Measurements from ENCODE around the gene FAM3B.

Gene FAM3B

DNA sequence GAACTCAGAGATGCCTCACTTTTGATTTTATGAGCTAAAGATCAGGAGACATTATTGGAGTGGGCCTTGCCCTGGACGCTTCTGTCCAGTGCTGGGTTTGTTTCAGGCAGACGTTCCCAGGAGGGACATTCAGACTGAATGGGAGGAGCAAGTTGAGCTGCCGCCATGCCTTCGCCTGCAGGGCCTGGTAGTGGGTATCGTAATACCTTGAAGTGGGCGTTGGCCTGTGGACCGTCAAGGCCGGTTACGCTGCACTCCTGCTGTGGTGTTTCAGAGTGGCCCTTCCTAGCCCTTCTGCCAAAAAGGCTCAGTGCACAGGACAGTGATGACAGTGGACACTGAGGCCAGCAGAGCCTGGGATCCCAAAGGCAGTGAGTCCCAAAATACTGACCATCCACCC lies 1.6 kb downstream of the FAM3B start:
- DNase-seq (ENCODE audit: low read depth, low spot score), result no peak

DNA sequence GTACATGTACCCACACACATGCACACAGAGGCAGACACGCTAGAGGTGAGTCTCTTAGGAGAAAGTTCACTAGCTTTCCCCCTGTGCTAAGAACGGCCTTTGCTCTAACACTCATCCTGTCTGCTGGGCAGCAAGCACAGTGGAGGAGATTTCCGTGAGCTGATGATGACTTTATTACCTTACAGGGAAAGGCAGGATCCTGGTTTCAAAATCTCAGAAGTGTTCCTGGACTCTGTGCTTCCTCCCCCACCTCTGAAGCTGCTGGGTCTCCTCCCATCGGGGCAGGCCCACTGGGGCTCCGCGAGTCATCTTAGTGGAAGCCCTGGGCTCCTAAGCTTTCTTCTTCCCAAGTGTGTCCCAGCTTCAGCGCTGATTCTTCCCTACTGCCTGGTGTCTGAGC lies 2.7 kb downstream of the FAM3B start:
- DNase-seq (ENCODE audit: low read depth, low spot score), result no peak

DNA sequence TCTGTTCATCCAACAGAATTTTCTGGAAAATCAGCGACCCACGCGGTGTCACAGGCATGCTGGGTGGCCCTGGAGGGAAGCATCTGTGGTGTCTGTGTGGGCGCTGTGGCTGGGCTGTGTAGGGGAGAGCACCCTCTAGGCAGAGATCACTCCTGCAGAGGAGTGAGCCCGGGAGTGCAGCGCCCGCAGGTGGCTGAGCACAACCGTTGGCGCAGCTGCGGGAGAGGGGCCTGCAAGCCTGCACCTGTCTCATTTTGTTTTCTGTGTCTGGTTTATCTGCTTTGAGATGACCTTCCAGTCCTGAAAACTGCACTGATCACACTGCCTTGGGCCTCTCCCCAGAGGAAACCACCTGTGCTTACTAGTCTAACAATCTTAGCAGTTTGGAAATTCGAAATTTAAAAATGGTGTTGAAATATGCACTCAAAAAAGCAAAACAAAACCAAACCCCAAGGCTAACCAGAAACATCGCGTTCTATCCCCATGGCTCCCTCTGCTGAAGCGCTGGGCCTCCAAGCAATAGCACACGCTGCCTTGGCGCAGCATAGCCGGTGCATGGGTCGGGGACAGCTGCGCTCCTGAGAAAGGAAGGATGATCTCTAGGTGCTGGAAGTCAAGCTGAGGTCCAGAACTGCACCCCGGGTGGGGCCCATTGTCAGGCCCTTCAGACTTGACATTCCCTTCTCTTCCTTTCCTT lies 4.8 kb downstream of the FAM3B start:
- no peak for DNase-seq (ENCODE audit: low read depth, low spot score)

DNA sequence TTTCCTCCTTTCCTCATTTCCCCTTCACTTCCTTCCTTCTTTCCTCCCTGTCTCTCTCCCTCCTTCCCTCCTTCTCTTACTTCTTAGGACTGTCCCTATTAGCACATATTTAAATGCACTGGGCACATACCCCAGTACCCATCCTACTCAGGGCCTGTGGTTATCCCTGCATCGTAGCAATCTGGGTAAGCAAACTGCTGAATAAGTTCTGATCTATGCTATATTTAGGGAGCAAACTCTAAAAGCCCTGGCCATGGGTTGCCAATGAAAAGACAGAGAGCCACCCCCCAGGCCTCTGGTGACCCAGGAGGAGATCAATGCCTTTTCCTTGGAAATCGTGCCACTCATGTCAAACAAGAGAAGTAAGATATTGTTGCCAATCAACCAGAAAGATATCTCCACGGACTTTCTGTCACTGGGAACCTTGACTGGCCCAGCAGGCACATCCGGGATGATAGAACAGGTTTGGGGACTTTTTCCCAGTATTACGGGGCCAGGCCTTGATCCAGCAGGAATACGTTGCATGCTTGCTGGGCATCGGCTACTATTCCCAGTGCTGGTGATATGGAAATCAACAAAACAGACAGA lies 5.4 kb downstream of the FAM3B start:
- DNase-seq (ENCODE audit: low read depth, low spot score), result no peak

DNA sequence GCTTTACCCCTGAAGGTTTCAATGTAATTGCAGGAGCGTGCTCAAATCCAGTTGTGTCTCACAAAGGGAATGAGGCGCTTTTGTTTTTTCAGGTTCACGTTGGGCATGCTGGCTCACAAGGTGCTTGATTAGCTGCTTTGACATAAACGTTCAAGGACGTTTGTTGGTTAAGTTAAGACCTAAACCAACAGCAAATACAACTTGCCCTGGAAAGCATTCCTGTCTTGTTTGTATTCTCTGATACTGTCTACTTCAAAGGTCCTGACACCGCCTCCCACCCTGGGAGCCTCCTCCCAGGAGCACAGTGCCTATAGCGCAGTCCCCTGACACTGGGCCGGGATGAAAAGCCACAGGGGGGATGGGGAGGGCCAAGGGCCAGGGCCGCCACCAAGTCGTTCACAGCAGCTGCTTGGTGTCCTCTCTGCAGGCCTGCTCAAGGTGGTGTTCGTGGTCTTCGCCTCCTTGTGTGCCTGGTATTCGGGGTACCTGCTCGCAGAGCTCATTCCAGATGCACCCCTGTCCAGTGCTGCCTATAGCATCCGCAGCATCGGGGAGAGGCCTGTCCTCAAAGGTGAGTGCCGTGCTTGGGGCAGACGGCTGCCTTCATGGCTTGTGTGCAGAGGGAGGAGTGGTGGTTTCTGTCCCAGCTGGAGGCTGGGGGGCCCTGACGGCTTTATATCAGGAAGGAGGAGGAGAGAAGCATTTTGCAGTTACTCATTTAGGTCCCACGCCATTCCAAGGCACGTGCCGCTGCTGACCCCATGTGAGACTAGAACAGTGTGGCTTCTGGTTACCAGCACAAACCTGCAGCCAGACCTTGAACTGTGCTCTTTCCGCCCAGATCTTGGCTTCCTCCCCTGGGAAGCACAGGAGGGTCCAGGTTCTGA lies 6.1 kb downstream of the FAM3B start:
- no peak for DNase-seq (ENCODE audit: low read depth, low spot score)

DNA sequence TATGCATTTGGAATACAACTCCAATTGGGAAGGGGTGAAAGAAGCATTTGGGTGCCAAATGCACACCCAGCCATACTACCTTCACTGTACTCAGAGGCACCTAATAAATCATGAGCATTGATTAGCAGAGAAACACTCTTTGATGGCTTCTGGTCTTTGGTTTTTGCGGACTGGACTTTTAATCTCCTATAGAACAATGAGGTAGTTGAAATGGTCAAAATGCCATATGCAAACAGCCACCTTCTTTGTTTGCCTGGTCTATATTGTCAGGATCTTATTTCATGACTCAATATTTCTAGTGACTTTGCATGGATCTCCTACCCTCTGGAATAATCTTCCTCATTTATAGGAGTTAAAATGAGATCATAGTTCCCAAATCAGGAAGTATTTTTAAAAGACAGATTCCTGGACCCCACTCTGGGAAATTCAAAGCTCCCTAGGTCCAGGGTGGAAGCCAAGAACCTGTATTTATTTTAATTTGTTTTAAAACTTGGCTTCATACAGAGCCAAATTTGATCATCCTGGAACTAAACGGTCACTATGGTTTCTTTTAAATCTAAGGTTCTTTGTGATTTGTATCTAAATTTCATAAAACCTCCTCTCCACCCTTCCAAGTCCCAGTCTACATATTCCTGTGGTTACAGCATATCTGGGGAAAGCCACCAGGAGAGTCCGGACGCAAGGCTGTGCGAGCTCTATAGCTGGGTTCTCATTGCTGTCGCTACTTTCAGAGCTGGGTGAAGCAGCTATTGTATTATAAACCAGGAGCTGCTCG lies 8.7 kb downstream of the FAM3B start:
- DNase-seq (ENCODE audit: low read depth, low spot score), result no peak

DNA sequence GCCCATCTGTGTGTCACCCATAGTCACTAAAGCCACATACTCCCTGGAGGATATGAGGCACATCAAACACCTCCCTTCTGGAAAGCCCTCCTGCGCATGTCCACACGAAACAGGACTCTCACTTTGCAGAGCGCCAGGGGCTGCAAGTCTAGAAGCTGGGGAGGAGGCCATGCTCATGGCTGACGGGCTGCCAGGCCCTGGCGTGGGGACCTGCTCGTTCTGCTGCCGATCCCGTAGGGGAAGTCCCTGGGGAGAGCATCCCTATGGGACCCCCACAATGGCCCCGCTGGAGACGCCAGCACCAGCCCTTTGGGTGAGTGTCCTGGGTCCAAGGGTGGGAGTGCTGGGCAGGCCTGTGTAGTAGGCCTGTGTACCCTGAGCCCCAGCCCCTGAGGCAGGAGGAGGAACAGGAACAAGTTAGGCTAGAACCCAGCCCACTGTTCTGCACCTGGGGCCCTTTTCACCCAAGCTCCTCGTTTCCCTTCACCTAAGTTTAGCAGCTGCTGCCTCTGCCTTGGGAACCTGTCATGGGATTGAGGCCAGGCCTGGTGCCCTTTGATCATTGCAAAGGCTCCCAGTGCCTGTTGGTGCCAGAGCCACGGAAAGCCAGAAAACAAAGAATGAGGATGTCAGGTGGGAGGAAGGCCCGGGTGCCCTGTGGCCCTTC lies 9.9 kb downstream of the FAM3B start:
- DNase-seq (ENCODE audit: low read depth, low spot score), result no peak

DNA sequence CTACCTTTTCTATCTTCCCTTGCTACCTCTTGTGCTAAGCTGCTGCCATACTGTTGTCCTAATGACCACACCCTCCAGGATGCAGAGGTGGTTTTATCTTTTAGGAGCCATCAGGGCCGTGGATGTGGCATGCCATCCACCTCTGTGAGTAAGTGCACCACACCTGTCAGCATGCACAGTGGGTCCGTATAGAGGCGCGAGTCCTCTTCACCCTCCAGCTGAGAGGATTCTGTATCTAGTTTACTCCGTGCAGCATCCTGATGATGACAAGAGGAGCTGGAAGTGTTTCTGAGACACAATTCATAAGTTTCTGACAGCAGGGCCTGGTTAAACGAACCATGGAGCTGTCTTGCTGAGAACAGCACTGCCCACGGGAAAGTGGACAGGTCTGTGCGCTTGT lies 11.2 kb downstream of the FAM3B start:
- DNase-seq (ENCODE audit: low read depth, low spot score), result no peak

DNA sequence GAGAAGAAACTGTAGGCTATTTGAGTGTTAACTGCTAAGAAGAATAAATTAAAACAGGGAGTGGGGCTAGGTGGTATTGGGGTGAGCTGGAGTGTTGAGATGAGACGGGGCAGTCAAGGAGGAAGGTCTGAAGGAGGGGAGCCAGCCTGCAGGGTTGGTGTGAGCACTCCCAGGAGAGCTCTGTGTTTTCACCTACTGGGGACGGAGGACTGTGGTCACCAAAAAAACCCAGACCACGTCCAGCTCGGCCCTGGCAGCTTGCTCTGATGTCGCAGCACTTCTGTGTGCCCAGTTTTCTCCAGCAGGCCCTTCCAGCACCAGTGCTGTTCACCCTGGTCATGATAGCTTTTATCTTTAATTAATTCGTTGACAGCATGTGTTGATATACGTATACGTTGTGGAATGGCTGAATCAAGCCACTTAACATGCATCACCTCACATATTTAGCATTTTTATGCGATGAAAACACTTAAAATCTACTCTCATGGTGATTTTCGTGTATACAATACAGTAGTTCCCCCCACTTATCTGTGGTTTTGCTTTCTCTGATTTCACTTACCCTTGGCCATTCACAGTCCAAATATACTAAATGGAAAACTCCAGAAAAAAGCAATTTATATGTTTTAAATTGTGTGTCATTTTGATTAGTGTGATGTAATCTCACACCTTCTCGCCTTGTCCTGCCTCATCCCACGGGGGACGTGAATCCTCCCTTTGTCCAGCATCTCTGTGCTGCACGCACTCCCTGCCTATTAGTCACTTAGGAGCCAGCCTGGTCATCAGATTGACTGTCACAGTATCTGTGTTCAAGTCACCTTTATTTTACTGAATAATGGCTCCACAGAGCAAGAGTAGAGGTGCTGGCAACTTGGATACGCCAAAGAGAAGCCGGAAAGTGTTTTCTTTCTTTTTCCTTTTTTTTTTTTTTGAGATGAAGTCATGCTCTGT lies 12.3 kb downstream of the FAM3B start:
- no peak for DNase-seq (ENCODE audit: low read depth, low spot score)

DNA sequence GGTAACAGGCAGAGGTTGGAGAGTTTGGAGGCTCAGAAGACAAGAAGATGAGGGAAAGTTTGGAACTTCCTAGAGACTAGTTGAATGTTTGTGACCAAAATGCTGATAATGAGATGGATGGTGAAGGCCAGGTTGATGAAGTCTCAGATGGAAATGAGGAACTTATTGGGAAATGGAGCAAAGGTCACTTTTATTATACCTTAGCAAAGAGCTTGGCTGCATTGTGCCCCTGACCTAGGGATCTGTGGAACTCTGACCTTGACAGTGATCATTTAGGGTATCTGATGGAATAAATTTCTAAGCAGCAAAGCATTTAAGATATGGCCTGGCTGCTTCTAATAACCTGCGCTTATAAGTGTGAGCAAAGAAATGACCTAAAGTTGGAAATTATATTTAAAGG lies 17.2 kb downstream of the FAM3B start:
- no peak for DNase-seq (ENCODE audit: low read depth, low spot score)

DNA sequence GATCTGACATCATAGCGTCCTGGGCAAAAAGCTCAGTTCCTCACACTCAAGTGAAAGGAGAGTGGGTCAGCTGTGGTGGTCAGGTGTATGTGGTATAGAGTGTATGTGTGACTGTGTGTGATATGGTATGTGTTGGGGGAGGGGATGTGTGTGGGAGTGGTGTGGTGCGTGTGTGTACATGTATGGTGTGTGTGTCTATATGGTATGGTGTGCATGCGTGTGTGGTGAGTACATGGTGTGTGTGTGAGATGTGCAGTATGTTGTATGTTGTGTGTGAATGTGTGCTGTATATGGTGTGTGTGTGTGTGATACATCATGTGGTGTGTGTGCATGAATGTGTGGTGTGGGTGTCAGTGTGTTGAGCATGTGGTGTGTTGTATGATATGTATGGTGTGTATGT lies 20.9 kb downstream of the FAM3B start:
- no peak for DNase-seq (ENCODE audit: low read depth, low spot score)

DNA sequence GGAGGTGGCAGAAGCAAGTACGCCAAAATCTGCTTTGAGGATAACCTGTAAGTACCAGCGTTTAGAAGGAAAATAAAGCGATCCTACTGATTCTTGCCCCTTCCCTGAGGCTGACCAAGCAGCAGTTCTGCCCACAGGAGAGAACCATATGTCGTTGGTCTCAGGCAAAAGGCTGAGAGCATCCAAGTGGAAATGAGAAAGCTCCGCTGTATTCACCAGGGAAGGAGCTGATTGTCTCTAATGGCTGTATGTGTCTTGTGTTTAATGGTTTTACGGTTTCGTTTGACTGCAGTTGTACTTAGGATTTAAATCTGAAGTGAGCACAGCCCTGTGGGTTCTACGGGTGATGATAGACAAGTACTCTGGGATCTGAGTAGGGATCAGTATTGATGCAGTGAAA lies 21.9 kb downstream of the FAM3B start:
- no peak for DNase-seq (ENCODE audit: low read depth, low spot score)

DNA sequence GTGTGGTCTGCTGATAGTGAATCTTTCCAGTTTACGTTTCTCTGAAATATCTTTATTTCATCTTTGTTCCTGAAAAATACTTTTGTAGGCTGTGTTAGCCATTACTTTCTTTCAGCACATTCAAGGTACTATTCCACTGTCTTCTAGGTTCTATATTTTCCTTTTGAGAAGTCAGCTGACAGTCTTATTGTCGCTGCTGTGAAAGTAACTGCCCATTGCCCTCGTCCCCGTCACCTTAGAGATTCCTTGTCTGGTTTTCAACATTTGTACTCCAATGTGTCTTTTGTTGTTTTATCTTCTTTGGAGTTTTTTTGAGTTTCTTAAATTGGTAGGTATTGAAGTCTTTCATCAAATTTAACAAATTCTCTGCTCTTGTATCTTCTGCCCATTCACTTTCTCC lies 25.4 kb downstream of the FAM3B start:
- no peak for DNase-seq (ENCODE audit: low read depth, low spot score)

DNA sequence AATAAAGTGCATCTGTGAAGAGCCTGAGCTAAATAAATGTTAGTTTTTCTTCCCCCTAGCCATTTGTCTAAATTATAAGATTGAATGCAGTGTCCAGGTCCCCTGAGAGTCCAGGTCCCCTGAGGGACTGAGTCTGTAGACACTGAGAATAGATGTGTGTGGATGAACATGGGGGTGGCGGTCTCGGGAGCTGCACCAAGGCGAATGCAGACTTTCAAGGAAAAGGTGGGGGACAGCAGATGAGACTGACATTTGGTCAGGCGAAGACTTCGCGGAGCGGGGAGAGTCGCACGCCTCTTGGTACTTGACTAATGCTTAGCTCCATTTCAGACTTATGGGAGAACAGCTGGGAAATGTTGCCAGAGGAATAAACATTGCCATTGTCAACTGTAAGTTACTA lies 27.5 kb downstream of the FAM3B start:
- no peak for DNase-seq (ENCODE audit: low read depth, low spot score)

DNA sequence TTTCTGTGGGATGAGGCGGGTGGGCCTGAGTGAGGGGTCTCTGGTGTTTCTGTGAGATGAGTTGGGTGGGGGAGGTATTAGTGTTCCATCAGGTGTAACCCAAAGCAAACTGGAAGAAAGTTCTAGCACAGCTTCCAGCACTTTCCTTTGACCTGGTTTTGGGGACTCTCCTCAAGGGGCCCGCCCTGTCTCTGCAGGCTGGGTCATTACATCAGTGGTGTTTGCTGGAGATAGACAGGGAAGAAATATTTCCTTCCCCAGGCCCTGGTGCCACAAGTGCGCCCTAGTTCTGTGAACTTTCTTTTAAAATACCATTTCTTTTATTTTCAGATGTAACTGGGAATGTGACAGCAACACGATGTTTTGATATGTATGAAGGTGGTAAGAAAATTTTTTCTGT lies 28.8 kb downstream of the FAM3B start:
- no peak for DNase-seq (ENCODE audit: low read depth, low spot score)

DNA sequence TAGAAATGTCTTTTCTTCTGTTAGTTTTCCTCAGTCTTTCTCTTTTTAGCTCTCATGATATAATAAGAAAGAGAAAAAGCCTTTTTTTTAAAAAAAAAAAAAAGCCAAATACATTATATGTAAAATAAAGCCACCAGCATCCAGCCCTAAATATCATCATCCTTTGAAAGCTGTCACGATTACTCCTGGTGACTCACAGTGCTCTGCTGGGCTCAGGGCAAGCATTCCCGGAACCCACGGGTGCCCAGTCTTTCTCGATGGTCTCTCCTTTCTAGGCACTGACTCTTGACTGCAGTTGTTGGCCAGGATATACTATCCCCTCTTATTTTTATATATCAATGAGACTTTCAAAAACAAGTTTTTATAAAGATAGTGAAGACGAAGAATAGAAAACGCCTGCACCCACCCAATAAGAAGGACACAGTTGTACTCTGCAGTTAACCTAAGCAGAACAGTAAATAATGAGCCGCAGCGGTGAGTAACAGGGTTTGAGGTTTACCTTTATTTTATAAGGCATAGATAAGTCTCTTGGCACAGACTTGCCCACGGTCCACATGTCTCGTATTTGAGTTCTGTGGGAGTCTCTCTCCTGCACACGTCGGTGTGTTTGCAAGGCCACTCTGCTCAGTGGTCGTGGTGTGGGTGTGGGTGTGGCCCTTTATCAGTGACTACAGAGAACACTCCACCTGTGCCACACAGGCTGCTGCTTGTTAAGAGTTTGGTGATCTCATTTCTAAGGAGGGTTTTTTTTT lies 29.5 kb downstream of the FAM3B start:
- no peak for DNase-seq (ENCODE audit: low read depth, low spot score)

DNA sequence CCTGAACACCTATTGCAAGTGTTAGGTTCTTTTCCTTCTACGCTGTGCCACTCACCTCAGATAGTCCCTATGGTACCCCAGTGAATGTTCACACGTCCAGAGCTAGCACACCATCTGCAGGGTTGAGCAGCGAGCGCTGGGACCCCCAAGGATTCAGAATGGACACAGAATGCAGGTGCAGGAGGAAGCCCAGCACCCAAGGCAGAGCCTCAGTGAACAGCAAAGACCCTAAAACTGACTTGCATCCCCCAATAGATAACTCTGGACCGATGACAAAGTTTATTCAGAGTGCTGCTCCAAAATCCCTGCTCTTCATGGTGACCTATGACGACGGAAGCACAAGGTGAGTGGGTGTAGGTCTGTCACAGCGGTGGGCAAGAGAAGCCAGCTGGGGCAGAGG lies 30.2 kb downstream of the FAM3B start:
- no peak for DNase-seq (ENCODE audit: low read depth, low spot score)

DNA sequence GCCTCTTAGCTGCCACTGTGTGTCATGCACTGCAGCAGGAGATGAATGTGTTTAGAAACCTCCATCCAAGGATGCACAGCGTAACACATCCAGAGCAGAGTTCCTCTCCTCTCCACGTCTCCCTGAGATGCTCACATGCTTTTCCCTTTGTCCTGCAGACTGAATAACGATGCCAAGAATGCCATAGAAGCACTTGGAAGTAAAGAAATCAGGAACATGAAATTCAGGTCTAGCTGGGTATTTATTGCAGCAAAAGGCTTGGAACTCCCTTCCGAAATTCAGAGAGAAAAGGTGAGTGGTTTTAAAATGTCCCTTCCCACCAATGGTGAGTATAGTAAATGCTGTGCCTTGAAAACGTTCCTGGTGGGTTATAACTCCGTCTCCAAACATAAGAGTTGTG lies 31.8 kb downstream of the FAM3B start:
- no peak for DNase-seq (ENCODE audit: low read depth, low spot score)

DNA sequence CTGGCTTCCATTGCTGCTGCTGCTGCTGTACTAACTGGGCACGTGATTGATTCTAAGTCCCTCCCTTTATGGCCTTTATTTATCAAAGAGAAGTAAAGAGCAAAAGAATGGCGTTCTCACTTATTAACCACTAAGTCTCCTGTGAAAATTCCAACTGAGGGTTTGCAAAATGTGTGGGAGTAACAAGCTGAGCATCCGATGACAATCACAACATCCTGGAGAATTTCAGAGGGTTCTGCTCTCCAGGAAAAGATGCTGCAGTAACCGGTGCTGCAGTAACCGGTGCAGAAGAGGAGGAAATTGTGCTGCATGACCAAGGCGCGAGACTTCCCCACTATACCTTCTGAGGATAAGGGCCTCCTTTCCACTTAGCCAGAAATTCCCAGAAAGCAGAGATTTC lies 32.5 kb downstream of the FAM3B start:
- no peak for DNase-seq (ENCODE audit: low read depth, low spot score)
